Hepatocyte (in vitro differentiated cells): Measurements from ENCODE around the gene DPYSL3. TPM values are rescaled to one million over a fixed set of nuclear protein-coding genes. Genes with fewer than 3 reads are reported as not detected.

Experiments used
- DNase-seq: peaks from one replicate; pipeline ENCODE4 v3.0.0-alpha.2; 2016; ENCODE audit warnings: low spot score
- H2AFZ ChIP-seq: fragments of 200-600 bp; sonication (generic); 2 replicates; pipeline ENCODE4 v1.6.0; 2016; ENCODE audit warnings: antibody characterized with exemption, mild to moderate bottlenecking
- H3K27ac ChIP-seq: fragments of 200-600 bp; sonication (generic); 2 replicates; pipeline ENCODE4 v1.5.1; 2016; ENCODE audit warnings: mild to moderate bottlenecking
- H3K27me3 ChIP-seq: fragments of 200-600 bp; sonication (generic); 2 replicates; pipeline ENCODE4 v1.6.1; 2016
- H3K36me3 ChIP-seq: fragments of 200-600 bp; sonication (generic); replicated peaks from 2 replicates; pipeline ENCODE4 v1.5.1; 2016; ENCODE audit warnings: low read depth; ENCODE audit not compliant: insufficient read depth
- H3K4me1 ChIP-seq: fragments of 200-600 bp; sonication (generic); 2 replicates; pipeline ENCODE4 v1.5.1; 2016; ENCODE audit warnings: mild to moderate bottlenecking, moderate library complexity; ENCODE audit not compliant: insufficient read depth
- H3K4me2 ChIP-seq: fragments of 200-600 bp; sonication (generic); 2 replicates; pipeline ENCODE4 v1.6.0; 2016
- H3K4me3 ChIP-seq: fragments of 200-600 bp; sonication (generic); 2 replicates; pipeline ENCODE4 v1.5.1; 2016; ENCODE audit warnings: mild to moderate bottlenecking
- H3K79me2 ChIP-seq: fragments of 200-600 bp; sonication (generic); 2 replicates; pipeline ENCODE4 v1.6.0; 2017; ENCODE audit warnings: mild to moderate bottlenecking
- H3K9me2 ChIP-seq: fragments of 200-600 bp; sonication (generic); replicated peaks from 2 replicates; pipeline ENCODE4 v1.6.0; 2017; ENCODE audit warnings: mild to moderate bottlenecking; ENCODE audit not compliant: insufficient read depth
- H3K9me3 ChIP-seq: fragments of 200-600 bp; sonication (generic); 2 replicates; pipeline ENCODE4 v1.5.1; 2016; ENCODE audit warnings: low read depth, mild to moderate bottlenecking
- H4K20me1 ChIP-seq: fragments of 200-600 bp; sonication (generic); 2 replicates; pipeline ENCODE4 v1.6.0; 2016; ENCODE audit warnings: mild to moderate bottlenecking; ENCODE audit not compliant: insufficient read depth, poor library complexity, severe bottlenecking
- CTCF ChIP-seq: fragments of 200-600 bp; sonication (generic); IDR thresholded peaks from 2 replicates; pipeline ENCODE4 v1.5.1; 2016; ENCODE audit warnings: antibody characterized with exemption, mild to moderate bottlenecking; ENCODE audit not compliant: poor library complexity
- EZH2 ChIP-seq: fragments of 200-600 bp; sonication (generic); IDR thresholded peaks from 2 replicates; pipeline ENCODE4 v1.6.1; 2016; ENCODE audit warnings: antibody characterized with exemption, mild to moderate bottlenecking, borderline replicate concordance
- EZH2phosphoT487 ChIP-seq: fragments of 200-600 bp; sonication (generic); IDR thresholded peaks from one replicate; pipeline ENCODE4 v1.6.1; 2018; ENCODE audit warnings: antibody characterized with exemption, mild to moderate bottlenecking, low read depth, moderate library complexity; ENCODE audit not compliant: unreplicated experiment, severe bottlenecking
- WGBS: methylation state at CpG from one replicate; pipeline ENCODE4 v1.1.6; 2016; ENCODE audit warnings: low lambda C conversion rate; ENCODE audit errors: missing lambda C conversion rate; 5-methylcytosine and 5-hydroxymethylcytosine counted together
- polyA plus RNA-seq: library from polyadenylated mRNA; unstranded; fragments of >200 nt; fragmentation: Nextera tagmentation; extraction: Ambion mirVana; gene quantifications from 2 replicates; pipeline ENCODE4 v1.2.1, GENCODE V29; 2016
- total RNA-seq: library from RNA; depleted of rRNA; stranded (reverse); fragments of >200 nt; gene quantifications from 2 replicates; pipeline ENCODE4 v1.2.3, GENCODE V29; 2014

Gene DPYSL3
- total and polyA plus RNA-seq, 2 experiments from 2014 or later: 35.7 to 78.0 TPM

DNA sequence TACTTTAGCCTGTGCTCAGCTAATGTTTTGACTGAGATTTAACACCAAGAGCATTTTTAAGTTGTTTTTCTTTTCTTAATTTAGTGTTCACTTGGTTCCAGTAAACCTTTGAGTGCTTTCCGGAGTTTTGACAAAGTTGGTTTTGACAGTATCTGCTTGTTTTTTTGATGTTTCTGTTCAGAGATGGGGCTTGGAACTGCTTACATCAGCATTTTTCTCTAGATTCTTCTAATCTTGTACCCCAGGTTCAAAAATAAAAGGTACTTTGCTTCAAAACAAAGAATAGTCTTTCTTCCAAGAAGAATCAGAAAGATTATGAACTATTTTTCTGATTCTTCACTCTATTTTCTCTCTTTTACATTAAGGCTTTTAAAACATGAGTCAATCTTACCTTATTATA is 132.2 kb downstream of the DPYSL3 start:
- H3K27me3 ChIP-seq: no peaks in the 10 kb centered on the region
- H2AFZ ChIP-seq: no peak overlapping the region
- no peaks in the 10 kb centered on the region for H3K9me2 ChIP-seq
- no peaks in the 10 kb centered on the region for H3K36me3 ChIP-seq
- no peaks in the 10 kb centered on the region for H3K4me1 ChIP-seq
- no peak for DNase-seq
- no peak overlapping the region for H3K4me2 ChIP-seq
- no peaks in the 10 kb centered on the region for H3K79me2 ChIP-seq
- TF ChIP-seq EZH2 (no peak), EZH2phosphoT487 (no peak), CTCF (no peak)
- H3K27ac ChIP-seq: no peak overlapping the region
- 84% methylated on average over 1 of the region's 1 CpG for WGBS
- H3K4me3 ChIP-seq: no peak overlapping the region
- no peaks in the 10 kb centered on the region for H4K20me1 ChIP-seq
- no peaks in the 10 kb centered on the region for H3K9me3 ChIP-seq

- H3K27me3 ChIP-seq: no peaks in the 10 kb centered on the region
- H3K4me3 ChIP-seq: no peak overlapping the region
- H2AFZ ChIP-seq: no peak overlapping the region
- 89% methylated on average over 5 of the region's 5 CpGs for WGBS
- H3K9me2 ChIP-seq: no peaks in the 10 kb centered on the region
- H3K27ac ChIP-seq: no peak overlapping the region
- no peak for TF ChIP-seq EZH2
- TF ChIP-seq CTCF: no peak
- no peak for TF ChIP-seq EZH2phosphoT487
- no peaks in the 10 kb centered on the region for H3K36me3 ChIP-seq
- no peaks in the 10 kb centered on the region for H4K20me1 ChIP-seq
- H3K4me2 ChIP-seq: no peak overlapping the region
- no peaks in the 10 kb centered on the region for H3K79me2 ChIP-seq
- no peaks in the 10 kb centered on the region for H3K4me1 ChIP-seq
- DNase-seq: no peak
- no peaks in the 10 kb centered on the region for H3K9me3 ChIP-seq
Measured at GRCh38 chr5:147375151-147375550, 134.7 kb downstream of the DPYSL3 start.

DNA sequence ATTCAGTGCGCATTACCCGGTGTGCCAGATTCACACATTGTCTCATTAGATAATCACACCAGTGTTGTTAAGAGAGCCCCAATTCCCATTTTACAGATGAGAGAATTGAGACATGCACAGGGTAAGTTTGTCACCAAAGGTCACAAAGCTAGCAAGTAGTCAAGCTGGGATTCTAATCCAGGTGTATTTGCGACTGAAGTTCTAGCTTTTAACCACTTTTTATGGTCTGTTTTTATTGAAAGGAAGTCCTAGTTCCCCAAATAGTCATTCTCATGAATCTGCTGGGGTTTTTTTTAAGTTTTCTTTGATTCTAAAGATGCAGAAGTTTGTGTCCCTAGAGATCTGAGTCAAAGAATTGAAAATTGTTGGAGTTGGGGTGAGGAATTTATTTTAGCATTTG is 136.5 kb downstream of the DPYSL3 start:
- Histone ChIP-seq H4K20me1 (no peaks in the 10 kb centered on the region), H3K36me3 (no peaks in the 10 kb centered on the region), H3K27me3 (no peaks in the 10 kb centered on the region), H3K9me2 (no peaks in the 10 kb centered on the region), H3K27ac (no peak overlapping the region), H3K4me3 (no peak overlapping the region), H3K4me1 (no peaks in the 10 kb centered on the region), H3K79me2 (no peaks in the 10 kb centered on the region), H3K4me2 (no peak overlapping the region), H3K9me3 (no peaks in the 10 kb centered on the region), H2AFZ (no peak overlapping the region)
- DNase-seq: no peak
- no peak for TF ChIP-seq EZH2
- TF ChIP-seq EZH2phosphoT487: no peak
- TF ChIP-seq CTCF: no peak
- 93% methylated on average over 3 of the region's 3 CpGs for WGBS

DNA sequence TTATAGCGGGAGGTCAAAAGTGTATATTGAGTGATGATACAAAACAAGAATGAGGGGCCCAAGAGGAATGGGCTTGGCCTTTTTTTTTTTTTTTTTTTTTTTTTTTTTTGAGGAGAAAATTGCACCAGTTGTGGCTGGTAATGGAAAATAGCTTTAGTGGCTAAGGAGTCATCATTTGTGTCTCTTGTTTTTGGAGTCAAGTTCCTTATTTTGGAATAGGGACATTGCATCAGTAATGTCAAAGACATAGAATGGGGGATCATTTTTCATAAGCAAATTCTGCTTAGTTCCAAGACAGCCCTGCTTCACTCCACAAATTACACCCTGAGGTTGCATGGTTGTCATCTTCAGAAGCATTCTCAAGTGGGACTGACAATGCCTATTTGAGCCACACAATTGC is 137.7 kb downstream of the DPYSL3 start:
- Histone ChIP-seq H3K27ac (no peak overlapping the region), H3K9me2 (no peaks in the 10 kb centered on the region), H3K36me3 (no peaks in the 10 kb centered on the region), H3K4me3 (no peak overlapping the region), H3K79me2 (no peaks in the 10 kb centered on the region), H3K4me2 (no peak overlapping the region), H4K20me1 (no peaks in the 10 kb centered on the region), H3K27me3 (no peaks in the 10 kb centered on the region), H3K9me3 (no peaks in the 10 kb centered on the region), H3K4me1 (no peaks in the 10 kb centered on the region), H2AFZ (no peak overlapping the region)
- no peak for DNase-seq
- TF ChIP-seq EZH2 (no peak), CTCF (no peak)
- 90% methylated on average over 1 of the region's 1 CpG for WGBS
